ENCODE data around the gene MAP10. TPM values are rescaled to one million over a fixed set of nuclear protein-coding genes. Genes with fewer than 3 reads are reported as not detected.

The MAP10 gene
- total RNA-seq, 2 experiments from 2014 or later = 0.99 to 1.2 TPM

- Mint-ChIP-seq H3K4me1 (ENCODE audit: low read depth) (no peaks in the 10 kb centered on the region), H3K36me3 (ENCODE audit: low read depth) (no peaks in the 10 kb centered on the region), H3K27ac (no peak overlapping the region), H3K27me3 (no peaks in the 10 kb centered on the region), H3K4me3 (no peak overlapping the region), H3K9me3 (no peaks in the 10 kb centered on the region)
- ATAC-seq (ENCODE audit: poor library complexity) = no peak
- Histone ChIP-seq H3K27me3 (ENCODE audit: control insufficient read depth in 1 of 2, insufficient read depth in 2 of 2, low read length in 2 of 2) (no peaks in the 10 kb centered on the region), H3K27ac (ENCODE audit: low read depth in 1 of 2, low read length in 2 of 2) (no peak overlapping the region), H3K9me3 (ENCODE audit: control insufficient read depth in 1 of 2, insufficient read depth in 1 of 2, low read length in 2 of 2) (no peaks in the 10 kb centered on the region), H3K4me3 (ENCODE audit: low read length) (no peak overlapping the region), H3K4me1 (ENCODE audit: insufficient read depth, low read length) (no peaks in the 10 kb centered on the region), H3K36me3 (ENCODE audit: insufficient read depth, low read length) (no peaks in the 10 kb centered on the region)
- POLR2A ChIA-PET = no interaction called here
- no peak for DNase-seq
- TF ChIP-seq CTCF (IDR thresholded peaks at IDR 0.05) = no peak
- intact Hi-C loops (cut with DNase I, micrococcal nuclease) = no loop called here
- CTCF ChIA-PET = interaction anchor here (0.6 kb wide), 1 partner anchor 10 kb away, joined by 3 read pairs; no protein-coding TSS in a partner anchor
These were observed 49.0 kb downstream of the MAP10 start for GRCh38 chr1:232853994-232854797.

- Mint-ChIP-seq H3K27me3 (no peaks in the 10 kb centered on the region), H3K36me3 (ENCODE audit: low read depth) (no peaks in the 10 kb centered on the region), H3K4me1 (ENCODE audit: low read depth) (no peaks in the 10 kb centered on the region), H3K9me3 (no peaks in the 10 kb centered on the region), H3K27ac (no peak overlapping the region), H3K4me3 (no peak overlapping the region)
- H3K36me3 ChIP-seq (ENCODE audit: insufficient read depth, low read length) = no peaks in the 10 kb centered on the region
- ChIA-PET POLR2A (no interaction called here), CTCF (interaction anchor here (0.6 kb wide), 1 partner anchor 9 kb away, joined by 3 read pairs; no protein-coding TSS in a partner anchor)
- DNase-seq (no peak), ATAC-seq (ENCODE audit: poor library complexity) (no peak)
- intact Hi-C loops (cut with DNase I, micrococcal nuclease) = no loop called here
- H3K27me3 ChIP-seq (ENCODE audit: control insufficient read depth in 1 of 2, insufficient read depth in 2 of 2, low read length in 2 of 2) = no peaks in the 10 kb centered on the region
- H3K9me3 ChIP-seq (ENCODE audit: control insufficient read depth in 1 of 2, insufficient read depth in 1 of 2, low read length in 2 of 2) = no peaks in the 10 kb centered on the region
- no peaks in the 10 kb centered on the region for H3K4me1 ChIP-seq (ENCODE audit: insufficient read depth, low read length)
- no peak overlapping the region for H3K4me3 ChIP-seq (ENCODE audit: low read length)
- H3K27ac ChIP-seq (ENCODE audit: low read depth in 1 of 2, low read length in 2 of 2) = no peak overlapping the region
- TF ChIP-seq CTCF (IDR thresholded peaks at IDR 0.05) = no peak
These were observed 49.6 kb downstream of the MAP10 start for GRCh38 chr1:232854798-232855159.

GRCh38 chr1:232856541-232856940, 51.3 kb downstream of the MAP10 start:
- H3K9me3 Mint-ChIP-seq = no peaks in the 10 kb centered on the region
- ChIA-PET CTCF (no interaction called here), POLR2A (no interaction called here)
- no peak overlapping the region for H3K4me3 ChIP-seq (ENCODE audit: low read length)
- TF ChIP-seq CTCF (IDR thresholded peaks at IDR 0.05) = no peak
- no peaks in the 10 kb centered on the region for H3K4me1 Mint-ChIP-seq (ENCODE audit: low read depth)
- intact Hi-C loops (cut with DNase I, micrococcal nuclease) = no loop called here
- H3K36me3 ChIP-seq (ENCODE audit: insufficient read depth, low read length) = no peaks in the 10 kb centered on the region
- no peaks in the 10 kb centered on the region for H3K36me3 Mint-ChIP-seq (ENCODE audit: low read depth)
- H3K9me3 ChIP-seq (ENCODE audit: control insufficient read depth in 1 of 2, insufficient read depth in 1 of 2, low read length in 2 of 2) = no peaks in the 10 kb centered on the region
- DNase-seq = no peak
- no peak overlapping the region for H3K4me3 Mint-ChIP-seq
- H3K27ac ChIP-seq (ENCODE audit: low read depth in 1 of 2, low read length in 2 of 2) = no peak overlapping the region
- no peak overlapping the region for H3K27ac Mint-ChIP-seq
- H3K27me3 Mint-ChIP-seq = no peaks in the 10 kb centered on the region
- ATAC-seq (ENCODE audit: poor library complexity) = no peak
- no peaks in the 10 kb centered on the region for H3K4me1 ChIP-seq (ENCODE audit: insufficient read depth, low read length)
- H3K27me3 ChIP-seq (ENCODE audit: control insufficient read depth in 1 of 2, insufficient read depth in 2 of 2, low read length in 2 of 2) = no peaks in the 10 kb centered on the region

Other genes starting within 250 kb of the MAP10 start
- 1 to 10 TPM; 1.8 to 1.9 TPM for gene SIPA1L2, start 175.3 kb upstream of the MAP10 start, total RNA-seq
- gene NTPCR, start 145.2 kb downstream of the MAP10 start, total RNA-seq = 1 to 10 TPM; 8.5 to 9.3 TPM